Stimulated activated CD8-positive, alpha-beta memory T cell treated with anti-CD3 and anti-CD28 coated beads, Interleukin-15, amount 100 ng/mL, for 24 hours (primary cell): ENCODE measurements around the gene NELFE.
"Not testable (repeated sequence)": the region's sequence is repeated elsewhere in the genome, so short reads cannot be mapped to it uniquely, and the experiment has no call there.

Experiments
- DNase-seq: peaks from one replicate; pipeline ENCODE4 v3.0.0-alpha.2; 2020; ENCODE audit warnings: low read depth

The NELFE gene

DNA sequence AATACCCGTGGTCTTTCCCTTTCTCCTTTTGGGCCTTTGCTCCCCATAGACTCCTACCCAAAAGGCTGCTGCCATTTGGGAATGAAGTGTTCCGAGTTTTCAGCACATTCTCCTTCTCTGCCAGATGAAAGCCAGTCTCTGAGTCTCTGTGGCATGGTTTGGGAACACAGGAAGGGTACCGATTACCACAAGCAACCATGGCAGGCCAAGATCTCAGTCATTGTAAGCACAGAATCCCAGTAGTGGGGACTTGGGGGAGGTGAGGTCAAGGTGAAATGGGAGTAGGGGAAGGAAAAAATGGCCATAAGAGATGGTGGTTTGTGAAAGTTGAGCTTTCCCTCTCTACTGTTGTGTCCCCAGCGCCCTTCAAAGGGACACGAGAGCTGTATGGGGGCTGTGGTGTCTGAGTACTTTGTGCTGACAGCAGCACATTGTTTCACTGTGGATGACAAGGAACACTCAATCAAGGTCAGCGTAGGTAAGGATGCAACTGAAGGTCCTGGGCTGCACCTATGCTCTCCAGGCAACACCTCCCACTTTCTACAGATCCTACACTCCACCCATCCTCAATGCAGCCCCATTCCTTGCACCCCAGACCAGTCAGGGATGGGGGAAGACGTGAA, 8.7 kb downstream of the NELFE start:
- no peak for DNase-seq

DNA sequence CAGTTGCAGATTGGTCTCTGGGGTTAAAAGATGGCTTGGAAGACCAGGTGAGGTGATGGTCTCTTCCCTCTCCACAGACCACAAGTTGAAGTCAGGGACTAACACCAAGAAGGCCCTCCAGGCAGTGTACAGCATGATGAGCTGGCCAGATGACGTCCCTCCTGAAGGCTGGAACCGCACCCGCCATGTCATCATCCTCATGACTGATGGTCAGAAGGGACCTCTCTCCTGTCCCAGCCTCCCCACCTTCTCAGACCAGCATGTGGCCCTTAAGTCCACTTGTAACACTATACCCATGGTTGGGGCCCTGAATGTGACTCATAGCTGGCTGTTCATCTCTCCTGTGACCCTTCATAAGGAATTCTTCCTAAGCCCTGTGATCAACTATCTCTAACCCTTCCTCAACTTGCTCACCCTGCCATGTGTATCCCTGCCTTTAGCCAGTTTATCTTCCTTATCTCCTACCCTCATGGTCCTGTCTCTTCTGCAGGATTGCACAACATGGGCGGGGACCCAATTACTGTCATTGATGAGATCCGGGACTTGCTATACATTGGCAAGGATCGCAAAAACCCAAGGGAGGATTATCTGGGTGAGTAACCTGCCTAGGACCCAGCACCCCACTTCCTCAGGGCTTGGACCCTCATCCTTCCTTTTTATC, 9.9 kb downstream of the NELFE start:
- no peak for DNase-seq

DNA sequence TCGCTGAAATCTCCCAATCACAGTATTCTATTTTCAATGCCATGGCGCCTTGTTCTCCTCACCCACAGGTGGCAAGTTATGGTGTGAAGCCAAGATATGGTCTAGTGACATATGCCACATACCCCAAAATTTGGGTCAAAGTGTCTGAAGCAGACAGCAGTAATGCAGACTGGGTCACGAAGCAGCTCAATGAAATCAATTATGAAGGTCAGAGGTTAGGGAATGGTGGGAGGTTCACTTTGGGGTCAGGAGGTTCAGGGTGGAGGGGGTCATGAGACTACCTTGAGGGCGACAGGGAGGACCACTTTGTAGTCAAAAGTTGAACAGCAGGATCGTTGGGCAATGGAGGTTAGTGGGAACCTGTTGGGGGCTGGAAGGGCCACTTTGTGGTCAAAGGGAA, 10.5 kb downstream of the NELFE start:
- no peak for DNase-seq

DNA sequence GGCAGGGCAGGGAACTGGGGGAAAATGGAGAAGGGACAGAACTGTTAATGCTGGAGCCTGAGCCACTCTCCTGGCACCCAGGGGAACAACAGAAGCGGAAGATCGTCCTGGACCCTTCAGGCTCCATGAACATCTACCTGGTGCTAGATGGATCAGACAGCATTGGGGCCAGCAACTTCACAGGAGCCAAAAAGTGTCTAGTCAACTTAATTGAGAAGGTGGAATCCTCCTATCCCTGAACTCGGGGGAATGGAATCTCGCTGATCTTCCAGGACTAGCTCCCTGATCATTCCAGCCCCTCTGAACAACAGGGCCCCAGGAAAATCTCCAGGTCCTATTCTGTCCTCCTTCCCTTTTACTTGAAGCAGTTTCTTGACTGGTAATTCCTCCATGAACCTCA, 10.9 kb downstream of the NELFE start:
- DNase-seq, result no peak

DNA sequence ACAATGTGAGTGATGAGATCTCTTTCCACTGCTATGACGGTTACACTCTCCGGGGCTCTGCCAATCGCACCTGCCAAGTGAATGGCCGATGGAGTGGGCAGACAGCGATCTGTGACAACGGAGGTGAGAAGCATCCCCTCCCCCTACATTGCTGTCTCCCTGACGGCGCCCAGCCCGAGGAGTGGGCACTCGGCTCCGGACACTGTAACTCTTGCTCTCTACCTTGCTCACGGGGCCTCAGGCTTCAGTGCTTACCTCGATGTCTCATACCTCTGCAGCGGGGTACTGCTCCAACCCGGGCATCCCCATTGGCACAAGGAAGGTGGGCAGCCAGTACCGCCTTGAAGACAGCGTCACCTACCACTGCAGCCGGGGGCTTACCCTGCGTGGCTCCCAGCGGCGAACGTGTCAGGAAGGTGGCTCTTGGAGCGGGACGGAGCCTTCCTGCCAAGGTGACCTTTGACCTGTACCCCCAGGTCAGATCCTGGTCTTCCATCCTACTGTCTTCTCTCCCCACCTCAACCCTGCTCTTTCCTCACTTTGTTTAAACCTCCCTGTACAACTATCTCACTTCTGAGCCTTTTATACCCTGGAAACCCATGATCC, 11.6 kb downstream of the NELFE start:
- DNase-seq, result no peak

DNA sequence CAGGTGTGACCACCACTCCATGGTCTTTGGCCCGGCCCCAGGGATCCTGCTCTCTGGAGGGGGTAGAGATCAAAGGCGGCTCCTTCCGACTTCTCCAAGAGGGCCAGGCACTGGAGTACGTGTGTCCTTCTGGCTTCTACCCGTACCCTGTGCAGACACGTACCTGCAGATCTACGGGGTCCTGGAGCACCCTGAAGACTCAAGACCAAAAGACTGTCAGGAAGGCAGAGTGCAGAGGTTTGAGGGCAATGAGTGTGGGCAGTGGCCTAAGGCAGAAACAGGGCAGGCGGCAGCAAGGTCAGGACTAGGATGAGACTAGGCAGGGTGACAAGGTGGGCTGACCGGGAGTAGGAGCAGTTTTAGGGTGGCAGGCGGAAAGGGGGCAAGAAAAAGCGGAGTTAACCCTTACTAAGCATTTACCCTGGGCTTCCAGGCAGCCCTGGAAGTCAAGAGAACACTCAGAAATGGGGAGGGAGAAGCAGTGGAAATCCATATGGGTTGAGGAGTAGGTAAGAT, 12.3 kb downstream of the NELFE start:
- no peak for DNase-seq

DNA sequence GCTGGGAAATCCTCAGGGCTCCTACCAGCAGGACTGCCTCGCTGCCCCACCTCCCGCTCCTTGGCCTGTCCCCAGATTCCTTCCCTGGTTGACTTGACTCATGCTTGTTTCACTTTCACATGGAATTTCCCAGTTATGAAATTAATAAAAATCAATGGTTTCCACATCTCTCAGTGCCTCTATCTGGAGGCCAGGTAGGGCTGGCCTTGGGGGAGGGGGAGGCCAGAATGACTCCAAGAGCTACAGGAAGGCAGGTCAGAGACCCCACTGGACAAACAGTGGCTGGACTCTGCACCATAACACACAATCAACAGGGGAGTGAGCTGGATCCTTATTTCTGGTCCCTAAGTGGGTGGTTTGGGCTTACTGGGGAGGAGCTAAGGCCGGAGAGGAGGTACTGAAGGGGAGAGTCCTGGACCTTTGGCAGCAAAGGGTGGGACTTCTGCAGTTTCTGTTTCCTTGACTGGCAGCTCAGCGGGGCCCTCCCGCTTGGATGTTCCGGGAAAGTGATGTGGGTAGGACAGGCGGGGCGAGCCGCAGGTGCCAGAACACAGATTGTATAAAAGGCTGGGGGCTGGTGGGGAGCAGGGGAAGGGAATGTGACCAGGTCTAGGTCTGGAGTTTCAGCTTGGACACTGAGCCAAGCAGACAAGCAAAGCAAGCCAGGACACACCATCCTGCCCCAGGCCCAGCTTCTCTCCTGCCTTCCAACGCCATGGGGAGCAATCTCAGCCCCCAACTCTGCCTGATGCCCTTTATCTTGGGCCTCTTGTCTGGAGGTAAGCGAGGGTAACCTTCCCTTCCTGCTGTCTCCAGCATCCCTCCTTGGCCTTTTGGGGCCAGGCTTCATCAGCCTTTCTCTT, 13.0 kb downstream of the NELFE start, which contains the start of gene CFB:
Gene CFB, plus strand, starts transcription at position 589 of the 863 bp plus-strand sequence. Its CDS starts 127 bp downstream, at position 716.
- DNase-seq, result no peak

DNA sequence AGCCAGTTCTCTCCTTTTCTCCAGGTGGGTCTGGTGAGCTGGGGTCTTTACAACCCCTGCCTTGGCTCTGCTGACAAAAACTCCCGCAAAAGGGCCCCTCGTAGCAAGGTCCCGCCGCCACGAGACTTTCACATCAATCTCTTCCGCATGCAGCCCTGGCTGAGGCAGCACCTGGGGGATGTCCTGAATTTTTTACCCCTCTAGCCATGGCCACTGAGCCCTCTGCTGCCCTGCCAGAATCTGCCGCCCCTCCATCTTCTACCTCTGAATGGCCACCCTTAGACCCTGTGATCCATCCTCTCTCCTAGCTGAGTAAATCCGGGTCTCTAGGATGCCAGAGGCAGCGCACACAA, 13.6 kb downstream of the NELFE start:
- DNase-seq, result no peak

DNA sequence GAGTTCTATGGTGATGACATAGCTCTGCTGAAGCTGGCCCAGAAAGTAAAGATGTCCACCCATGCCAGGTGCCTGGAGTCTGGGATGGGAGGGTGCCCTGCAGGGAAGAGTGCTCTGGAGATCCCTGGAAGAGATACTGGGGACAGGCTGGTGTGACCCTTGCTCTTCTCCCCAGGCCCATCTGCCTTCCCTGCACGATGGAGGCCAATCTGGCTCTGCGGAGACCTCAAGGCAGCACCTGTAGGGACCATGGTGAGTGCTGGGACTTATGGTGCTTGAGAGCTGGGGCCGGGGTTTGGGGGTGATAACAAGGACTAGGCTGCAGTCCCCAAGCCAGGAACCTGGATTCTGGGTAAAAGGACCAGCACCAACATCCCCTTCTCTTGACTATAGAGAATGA, 15.0 kb downstream of the NELFE start:
- DNase-seq, result no peak

DNA sequence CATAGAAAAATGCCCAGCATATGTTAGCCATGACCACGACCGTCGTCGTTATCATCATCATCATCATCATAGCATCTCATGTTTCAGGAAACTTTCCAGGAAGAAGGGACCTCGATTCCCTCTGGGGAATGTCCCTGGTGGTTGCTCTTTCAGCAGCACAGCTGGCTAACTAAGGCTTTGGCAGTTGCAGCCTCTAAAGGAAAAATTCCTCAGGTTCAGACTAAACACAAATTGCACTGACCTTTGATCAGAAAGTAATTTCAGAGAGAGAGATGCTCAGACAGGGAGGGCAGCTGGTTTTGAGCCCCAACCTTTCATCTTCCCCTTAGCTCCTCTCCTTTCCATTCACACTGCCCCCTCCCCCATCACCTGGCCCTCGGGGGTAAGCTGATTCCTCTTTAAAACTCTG, 18.5 kb downstream of the NELFE start:
- no peak for DNase-seq

DNA sequence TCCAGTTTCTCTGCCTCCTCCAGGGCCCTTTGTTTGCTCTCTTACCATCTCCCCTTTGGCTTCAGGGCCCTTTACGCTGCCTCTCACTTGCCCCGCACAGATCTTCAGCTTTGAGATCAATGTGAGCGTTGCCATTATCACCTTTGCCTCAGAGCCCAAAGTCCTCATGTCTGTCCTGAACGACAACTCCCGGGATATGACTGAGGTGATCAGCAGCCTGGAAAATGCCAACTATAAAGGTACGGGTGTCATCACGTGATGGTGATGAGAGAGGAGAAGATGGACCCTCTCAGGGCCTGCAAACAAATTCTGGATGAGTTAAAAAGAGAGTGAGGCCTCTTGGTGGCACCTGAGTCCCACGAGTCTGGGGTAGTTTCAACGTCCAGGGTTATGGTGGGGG, 22.9 kb downstream of the NELFE start:
- no peak for DNase-seq

DNA sequence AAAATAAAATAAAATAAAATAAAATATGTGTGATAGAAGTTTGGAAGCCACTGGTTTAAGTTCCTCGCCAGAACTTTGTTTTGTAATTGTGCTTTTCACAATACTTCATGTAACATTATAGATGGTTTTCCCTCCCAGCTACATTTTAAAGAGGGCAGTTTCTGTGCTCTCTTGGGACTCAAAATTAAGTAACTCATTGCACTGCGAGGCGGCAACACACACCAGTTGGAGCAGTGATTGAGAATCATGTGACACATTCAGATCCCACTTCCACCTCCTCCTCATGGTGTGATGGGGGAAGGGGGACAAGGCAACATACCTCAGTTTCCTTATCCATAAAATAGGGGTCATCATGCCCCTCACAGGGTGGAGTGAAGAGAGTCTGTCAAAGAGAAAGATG, 23.8 kb downstream of the NELFE start:
- no peak for DNase-seq

DNA sequence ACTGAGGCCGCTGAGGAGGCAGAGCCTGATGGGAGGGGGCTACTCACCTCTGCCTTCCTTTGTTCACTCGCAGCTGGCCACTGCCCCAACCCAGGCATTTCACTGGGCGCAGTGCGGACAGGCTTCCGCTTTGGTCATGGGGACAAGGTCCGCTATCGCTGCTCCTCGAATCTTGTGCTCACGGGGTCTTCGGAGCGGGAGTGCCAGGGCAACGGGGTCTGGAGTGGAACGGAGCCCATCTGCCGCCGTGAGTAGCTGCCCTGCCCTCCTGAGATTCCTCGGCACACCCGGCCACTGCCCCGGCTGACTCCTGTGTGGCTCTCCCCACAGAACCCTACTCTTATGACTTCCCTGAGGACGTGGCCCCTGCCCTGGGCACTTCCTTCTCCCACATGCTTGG, 25.2 kb downstream of the NELFE start:
- DNase-seq, result no peak

DNA sequence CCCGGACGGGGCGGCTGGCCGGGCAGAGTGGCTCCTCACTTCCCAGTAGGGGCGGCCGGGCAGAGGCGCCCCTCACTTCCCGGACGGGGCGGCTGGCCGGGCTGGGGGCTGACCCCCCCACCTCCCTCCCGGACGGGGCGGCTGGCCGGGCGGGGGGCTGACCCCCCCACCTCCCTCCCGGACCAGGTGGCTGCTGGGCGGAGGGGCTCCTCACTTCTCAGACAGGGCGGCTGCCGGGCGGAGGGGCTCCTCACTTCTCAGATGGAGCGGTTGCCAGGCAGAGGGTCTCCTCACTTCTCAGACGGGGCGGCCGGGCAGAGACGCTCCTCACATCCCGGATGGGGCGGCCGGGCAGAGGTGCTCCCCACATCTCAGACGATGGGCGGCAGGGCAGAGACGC, 26.6 kb downstream of the NELFE start:
- DNase-seq, result not testable (repeated sequence)

DNA sequence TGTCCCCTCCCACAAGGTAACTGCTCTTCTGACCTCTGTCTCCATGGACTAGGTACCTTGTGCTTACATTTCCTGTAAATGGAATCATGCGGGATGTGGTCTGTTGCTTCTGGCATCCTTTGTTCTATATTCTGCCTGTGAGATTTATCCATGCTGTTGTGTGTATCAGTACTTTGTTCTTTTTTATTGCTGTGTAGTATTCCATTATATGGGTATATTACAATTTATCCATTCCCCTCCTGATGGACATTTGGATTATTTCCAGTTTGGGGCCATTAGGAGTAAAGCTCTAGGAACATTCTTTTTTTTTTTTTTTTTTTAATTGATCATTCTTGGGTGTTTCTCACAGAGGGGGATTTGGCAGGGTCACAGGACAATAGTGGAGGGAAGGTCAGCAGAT, 27.8 kb downstream of the NELFE start:
- DNase-seq, result no peak

DNA sequence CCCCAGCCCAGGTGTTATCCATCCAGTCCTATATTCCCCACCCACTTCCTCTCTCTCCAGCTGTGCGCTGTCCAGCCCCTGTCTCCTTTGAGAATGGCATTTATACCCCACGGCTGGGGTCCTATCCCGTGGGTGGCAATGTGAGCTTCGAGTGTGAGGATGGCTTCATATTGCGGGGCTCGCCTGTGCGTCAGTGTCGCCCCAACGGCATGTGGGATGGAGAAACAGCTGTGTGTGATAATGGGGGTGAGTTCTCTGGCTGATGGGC, 30.2 kb downstream of the NELFE start:
- DNase-seq, result no peak

DNA sequence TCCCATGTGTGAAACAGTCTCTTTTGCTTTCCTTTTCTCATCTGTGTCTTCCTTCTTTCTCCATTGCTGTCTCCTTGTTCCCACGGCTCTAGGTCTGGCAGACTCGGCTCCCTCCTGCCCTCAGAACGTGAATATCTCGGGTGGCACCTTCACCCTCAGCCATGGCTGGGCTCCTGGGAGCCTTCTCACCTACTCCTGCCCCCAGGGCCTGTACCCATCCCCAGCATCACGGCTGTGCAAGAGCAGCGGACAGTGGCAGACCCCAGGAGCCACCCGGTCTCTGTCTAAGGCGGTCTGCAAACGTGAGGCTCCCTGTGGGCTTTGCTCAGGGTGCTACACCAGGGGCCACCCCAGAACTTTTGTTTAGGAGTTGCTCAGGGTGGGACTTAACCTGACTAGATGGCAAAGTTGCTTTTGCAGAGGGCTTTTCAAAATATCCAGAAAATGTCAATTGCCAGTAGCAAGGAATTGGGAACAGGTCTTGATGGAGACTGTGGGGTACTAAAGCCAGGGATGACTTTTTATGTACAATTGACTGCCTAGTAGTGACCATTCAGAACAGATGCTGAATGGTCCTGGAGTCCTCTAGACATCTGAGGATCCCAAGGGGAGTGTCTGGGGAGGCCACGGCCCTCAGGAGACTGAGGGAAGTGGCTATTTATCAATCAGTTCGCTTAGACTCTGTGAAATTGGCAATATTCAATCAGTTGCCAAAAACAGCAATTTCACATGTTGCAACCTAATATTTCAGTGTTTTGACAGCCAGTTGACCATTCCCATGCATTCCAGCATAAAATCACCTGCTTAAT, 30.7 kb downstream of the NELFE start:
- no peak for DNase-seq

DNA sequence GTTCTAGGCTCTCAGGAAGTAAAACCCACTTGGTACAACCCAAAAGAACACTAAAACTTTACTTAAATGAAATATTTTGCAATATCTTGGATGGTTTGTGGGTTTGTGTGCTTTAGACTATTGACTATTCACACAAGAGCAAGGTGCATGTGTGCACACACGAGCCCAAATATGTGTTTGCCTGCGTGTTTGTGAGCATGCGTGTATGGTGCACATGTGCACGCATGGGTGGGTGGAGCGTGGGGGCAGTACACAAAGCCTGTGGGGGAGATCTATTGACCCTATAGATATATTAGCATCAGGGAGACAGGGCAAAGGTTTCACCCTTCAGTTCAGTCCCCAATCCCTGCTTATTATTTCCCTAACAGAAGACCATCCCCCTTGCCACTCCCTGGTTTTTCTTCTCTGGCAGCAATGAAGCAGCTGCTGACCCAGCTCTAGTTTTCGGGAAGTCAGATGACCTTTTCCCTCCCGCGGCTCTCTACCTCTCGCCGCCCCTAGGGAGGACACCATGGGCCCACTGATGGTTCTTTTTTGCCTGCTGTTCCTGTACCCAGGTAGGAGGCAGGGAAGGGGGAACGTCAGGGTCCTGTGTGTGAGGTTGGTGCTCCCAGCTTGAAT, 31.4 kb downstream of the NELFE start, which contains the start of gene C2:
Gene C2, plus strand, starts transcription at position 476 of the 621 bp plus-strand sequence. Its CDS starts 36 bp downstream, at position 512.
- no peak for DNase-seq

DNA sequence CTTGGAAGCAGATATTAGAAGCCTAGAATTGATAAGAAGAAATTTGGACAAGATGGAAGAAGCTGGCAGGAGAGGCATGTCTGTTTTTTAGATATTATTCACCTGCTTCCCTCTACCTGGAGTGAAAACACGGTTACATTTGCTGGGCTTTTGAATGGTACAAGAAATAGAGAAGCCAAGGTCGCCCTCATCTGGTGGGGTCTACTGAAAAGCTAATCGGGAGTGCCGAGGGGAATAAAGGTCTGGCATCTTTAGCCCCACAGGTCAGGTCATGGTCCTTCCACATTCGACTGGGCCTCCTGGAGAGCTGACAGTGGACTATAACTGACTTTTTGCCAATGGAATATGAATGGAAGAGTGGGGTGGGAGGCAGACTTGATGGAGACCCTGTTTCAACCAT, 35.8 kb downstream of the NELFE start:
- no peak for DNase-seq

DNA sequence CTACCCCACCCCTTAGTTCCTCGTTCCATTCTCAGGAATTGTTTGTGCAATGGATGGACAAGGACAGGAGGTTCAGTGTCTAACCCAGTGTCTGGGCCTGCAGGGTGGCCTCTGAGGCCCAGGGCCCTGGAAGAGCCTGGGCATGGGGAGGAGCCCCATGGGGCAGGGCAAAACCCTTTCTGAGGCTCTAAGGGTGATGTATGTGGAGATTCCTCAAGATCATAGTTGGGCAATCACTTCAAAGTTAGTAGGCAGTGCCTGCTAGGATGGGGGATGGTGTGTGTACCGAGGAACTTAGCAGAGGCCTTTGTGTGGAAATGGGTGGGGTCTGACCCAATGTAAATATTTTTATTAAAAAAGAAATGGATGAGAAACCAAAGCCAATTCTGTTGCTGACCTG, 38.0 kb downstream of the NELFE start:
- DNase-seq, result no peak

DNA sequence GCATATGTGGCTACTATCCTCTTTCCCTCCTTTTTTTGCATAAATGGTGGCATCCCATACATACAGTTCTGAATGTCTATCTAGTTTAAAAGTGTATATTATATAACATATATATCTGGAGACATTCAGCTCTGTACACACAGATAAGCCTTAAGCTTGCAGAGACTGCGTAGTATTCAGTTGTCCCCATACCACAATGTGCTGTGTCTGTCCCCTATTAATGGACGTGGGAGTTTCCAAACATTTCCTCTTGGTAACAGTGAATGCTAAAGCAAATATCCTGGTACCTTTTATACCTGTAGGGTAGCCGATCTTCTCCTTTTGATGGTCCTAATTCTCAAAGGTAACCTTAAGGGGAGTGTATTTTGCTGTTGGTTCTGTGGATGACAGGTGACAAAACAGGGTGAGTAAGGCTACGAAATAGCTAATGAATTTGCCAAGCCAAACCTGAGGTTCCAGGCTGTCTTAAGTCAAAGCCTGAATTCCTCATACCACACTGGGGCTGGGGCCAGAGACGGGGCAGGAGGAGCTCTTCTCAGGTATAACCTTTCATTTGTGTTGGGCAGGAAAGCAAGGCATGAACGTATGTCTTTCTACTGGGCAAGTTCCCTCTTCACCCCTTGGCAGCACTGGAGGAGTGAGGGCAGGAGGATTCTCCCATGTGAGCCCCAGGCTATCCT, 39.0 kb downstream of the NELFE start:
- no peak for DNase-seq
